Non-pigmented ciliary epithelial cell (primary cell): ENCODE measurements around the gene ZNF701.
"Not testable (repeated sequence)": the region's sequence is repeated elsewhere in the genome, so short reads cannot be mapped to it uniquely, and the experiment has no call there.

Experiments used
- DNase-seq: peaks from one replicate; pipeline ENCODE4 v3.0.0-alpha.2; 2010; ENCODE audit warnings: low read depth

The ZNF701 gene

DNA sequence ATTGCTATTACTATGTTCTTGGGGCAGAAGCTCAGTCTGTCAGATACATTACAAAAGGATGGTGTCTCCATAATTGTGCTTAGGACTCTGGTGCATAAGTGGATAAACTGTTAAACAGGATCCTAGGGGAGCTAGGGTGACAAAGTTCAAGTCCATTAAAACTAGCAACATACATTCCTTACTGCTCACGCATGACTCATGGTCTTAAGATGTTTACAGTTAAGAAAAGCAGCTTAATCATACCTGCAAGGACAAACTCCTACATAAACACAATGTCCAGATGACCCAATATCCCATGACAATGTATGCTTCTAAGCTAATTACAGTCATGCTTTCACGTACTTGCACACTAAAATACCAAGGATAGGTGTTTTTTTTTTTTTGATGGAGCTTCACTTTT lies 3.5 kb upstream of the ZNF701 start:
- peak; percentile 34 for DNase-seq

- DNase-seq = no peak
Observed at GRCh38 chr19:52567921-52568320, 2.2 kb upstream of the ZNF701 start.

- not testable (repeated sequence) for DNase-seq
Observed at GRCh38 chr19:52569638-52569999, 468 bp upstream of the ZNF701 start.

GRCh38 chr19:52584736-52585440 lies 14.8 kb downstream of the ZNF701 start:
- no peak for DNase-seq

DNA sequence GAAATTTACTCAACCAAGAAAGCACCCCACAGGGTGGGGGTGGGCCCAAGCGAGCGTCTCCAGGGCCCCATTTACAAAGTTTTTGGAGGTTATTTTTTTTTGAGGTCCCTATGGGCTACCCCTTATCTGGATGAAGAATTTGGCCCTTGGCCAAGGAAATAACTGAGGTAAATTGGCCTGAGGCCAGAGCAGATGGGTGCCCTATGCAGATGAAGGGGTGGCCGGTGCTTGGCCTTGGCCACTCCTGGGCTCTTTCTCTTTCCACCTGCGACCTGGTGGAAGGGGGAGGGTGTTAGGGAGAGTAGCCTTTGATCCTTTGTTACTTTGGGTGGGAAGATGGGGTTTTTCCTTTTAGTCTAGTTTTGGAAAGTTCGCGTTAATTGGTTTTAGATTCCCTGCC lies 15.5 kb downstream of the ZNF701 start:
- no peak for DNase-seq

DNA sequence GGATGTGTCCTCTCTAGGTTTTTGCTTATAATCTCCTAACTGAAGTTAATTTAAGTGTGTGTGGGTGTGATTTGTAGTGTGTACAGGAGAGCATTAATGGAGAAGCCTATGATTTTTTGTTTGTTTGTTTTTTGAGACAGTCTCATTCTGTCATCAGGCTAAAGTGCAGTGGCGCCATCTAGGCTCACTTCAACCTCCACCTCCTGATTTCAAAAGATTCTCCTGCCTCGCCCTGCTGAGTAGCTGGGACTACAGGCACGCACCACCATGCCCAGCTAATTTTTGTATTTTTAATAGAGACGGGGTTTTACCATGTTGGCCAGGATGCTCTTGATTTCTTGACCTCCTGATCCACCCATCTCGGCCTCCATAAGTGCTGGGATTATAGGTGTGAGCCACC lies 20.6 kb downstream of the ZNF701 start:
- no peak for DNase-seq

DNA sequence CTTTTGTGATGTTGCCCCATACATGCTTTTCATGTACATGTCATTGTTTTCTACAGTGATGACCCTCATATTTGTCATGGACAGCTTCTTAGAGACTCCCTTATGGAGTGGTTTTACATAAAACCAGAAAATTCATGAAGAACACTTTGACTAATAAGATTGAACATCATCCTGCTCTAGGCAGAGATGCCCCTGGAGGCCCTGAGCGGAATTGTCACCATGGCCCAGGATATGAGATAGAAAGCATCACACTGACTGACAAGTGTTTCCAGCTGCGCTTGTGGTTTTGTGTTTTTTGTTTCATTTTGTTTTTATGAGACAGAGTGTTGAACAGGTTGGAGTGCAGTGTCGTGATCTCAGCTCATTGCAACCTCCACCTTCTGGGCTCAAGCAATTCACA lies 22.2 kb downstream of the ZNF701 start:
- DNase-seq = no peak

DNA sequence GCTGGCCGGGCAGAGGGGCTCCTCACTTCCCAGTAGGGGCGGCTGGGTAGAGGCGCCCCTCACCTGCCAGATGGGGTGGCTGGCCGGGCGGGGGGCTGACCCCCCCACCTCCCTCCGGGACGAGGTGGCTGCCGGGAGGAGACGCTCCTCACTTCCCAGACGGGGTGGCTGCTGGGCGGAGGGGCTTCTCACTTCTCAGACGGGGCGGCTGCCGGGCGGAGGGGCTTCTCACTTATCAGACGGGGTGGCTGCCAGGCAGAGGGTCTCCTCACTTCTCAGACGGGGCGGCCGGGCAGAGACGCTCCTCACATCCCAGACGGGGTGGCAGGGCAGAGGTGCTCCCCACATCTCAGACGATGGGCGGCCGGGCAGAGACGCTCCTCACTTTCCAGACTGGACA lies 23.4 kb downstream of the ZNF701 start:
- not testable (repeated sequence) for DNase-seq

GRCh38 chr19:52599241-52599640 lies 29.2 kb downstream of the ZNF701 start:
- DNase-seq = no peak

GRCh38 chr19:52600639-52601024 lies 30.5 kb downstream of the ZNF701 start:
- DNase-seq = no peak

DNA sequence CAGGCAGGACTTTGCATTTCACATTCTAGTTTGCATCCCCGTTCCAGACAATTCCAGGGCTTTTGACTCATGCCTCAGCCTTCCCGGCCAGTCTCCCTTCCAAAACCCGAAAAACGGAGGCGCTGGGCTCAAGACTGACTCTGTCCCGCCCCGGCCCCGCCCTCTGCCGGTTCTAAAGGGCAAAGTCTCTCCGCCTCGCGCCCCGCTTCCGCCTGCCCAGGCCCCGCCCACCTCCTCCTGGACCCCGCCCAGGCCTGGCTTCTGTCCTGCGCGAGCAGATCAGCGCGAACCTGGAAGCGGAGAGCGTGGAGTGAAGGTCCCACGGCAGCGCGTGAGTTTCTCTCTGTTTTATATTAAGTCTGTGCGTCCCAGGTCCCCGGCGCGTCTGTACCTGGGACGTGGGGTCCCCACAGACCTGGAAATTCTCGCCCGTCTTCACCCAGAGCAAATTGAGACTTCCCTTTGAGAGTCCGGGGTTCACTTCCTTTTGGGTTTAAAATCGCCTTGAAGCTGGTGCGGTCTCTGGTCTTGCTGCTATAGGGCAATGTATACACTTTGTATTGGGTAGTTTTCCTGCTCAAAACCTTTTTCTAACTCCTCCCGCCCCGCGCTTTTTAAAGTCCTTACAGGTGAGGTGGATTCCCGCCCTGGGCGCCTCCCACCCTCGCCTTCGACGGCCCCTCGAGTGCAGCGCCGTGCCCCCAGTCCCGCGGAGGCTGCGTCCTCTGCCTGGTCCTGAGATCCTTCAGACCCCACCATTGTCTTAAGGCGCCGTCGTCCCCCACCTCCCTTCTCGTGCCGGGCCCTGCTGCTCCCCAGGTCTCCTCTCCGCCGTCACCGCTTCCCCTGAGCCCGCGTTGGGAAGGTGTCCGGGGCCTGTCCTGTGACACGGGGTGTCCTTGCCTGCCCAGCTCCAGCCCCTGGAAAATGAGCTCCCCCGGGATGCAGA lies 31.2 kb downstream of the ZNF701 start:
- DNase-seq = peak; percentile 38

DNA sequence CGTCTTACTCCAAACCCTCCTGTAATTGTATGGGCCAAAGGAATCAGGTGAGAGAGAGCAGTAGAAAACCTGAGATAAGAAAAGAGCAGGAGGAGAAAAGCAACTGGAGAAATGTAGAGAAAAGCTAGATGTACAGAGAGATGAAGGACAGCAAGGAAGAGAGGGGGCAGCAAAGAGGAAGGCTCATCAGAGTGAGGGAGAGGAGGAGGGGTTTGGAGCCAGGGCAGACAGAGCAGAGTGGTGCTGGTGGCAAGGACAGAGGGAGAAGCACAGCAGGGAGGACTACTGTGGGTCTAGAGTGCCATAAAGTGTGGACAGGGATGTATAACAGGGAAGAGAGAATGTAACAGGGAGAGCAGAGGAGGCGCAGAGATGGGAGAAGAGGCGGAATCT lies 31.9 kb downstream of the ZNF701 start:
- not testable (repeated sequence) for DNase-seq

GRCh38 chr19:52602941-52603340 lies 32.9 kb downstream of the ZNF701 start:
- DNase-seq = no peak

DNA sequence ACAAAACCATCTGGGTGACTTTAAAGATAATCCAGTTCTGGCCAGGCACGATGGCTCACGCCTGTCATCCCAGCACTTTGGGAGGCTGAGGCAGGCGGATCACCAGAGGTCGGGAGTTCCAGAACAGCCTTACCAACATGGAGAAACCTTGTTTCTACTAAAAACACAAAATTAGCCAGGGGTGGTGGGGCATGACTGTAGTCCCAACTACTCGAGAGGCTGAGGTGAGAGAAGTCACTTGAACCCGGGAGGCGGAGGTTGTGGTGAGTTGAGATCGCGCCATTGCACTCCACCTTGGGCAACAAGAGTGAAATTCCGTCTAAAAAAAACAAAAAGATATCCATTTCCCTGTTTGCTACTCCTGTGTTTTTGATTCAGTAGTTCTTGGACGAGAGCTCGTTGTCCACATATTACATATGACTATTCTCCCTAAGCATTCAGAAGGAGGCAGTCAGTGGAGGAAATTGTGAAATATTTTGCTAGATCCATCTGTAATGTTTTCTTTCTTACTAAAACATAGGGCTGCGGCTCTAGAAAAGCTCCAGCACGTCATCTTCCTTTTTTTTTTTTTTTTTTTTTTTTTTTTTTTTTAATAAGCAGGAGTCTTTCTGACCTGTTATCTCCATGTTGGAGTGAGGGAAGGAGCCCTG lies 33.6 kb downstream of the ZNF701 start:
- peak; percentile 22 for DNase-seq

DNA sequence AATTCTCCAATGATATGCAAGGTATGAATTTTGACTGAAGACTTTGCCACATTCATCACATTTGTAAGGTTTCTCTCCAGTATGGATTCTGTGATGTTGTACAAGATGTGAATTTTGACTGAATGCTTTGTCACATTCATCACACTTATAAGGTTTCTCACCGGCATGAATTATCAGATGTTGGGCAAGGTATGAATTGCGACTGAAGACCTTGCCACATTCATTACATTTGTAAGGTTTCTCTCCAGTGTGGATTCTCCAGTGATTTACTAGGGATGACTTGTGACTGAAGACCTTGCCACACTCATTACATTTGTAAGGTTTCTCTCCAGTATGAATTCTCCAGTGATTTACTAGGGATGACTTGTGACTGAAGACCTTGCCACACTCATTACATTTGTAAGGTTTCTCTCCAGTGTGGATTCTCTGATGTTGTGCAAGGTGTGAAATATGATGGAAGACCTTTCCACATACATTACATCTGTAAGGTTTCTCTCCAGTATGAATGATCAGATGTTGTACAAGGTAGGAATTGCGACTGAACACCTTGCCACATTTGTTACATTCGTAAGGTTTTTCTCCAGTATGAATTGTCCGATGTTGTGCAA lies 43.3 kb downstream of the ZNF701 start:
- no peak for DNase-seq

DNA sequence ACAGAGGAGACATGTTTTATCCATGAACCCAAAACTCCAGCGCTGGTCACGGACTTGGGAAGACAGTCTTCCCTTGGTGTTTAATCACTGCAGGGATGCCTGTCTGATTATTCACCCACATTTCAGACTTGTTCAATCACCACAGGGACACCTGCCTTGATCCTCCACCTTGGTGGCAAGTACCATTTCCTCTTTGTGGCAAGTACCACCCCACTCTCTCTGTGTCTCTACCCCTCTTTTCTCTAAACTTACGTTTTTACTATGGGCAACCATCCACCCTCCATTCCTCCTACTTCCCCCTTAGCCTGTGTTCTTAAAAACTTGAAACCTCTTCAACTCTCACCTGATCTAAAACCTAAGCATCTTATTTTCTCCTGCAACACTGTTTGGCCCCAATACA lies 51.3 kb downstream of the ZNF701 start:
- DNase-seq = no peak

GRCh38 chr19:52622261-52622660 lies 52.2 kb downstream of the ZNF701 start:
- DNase-seq = no peak

- DNase-seq = no peak
Observed at GRCh38 chr19:52626915-52627314, 56.8 kb downstream of the ZNF701 start.

- not testable (repeated sequence) for DNase-seq
Observed at GRCh38 chr19:52627441-52627840, 57.4 kb downstream of the ZNF701 start.

DNA sequence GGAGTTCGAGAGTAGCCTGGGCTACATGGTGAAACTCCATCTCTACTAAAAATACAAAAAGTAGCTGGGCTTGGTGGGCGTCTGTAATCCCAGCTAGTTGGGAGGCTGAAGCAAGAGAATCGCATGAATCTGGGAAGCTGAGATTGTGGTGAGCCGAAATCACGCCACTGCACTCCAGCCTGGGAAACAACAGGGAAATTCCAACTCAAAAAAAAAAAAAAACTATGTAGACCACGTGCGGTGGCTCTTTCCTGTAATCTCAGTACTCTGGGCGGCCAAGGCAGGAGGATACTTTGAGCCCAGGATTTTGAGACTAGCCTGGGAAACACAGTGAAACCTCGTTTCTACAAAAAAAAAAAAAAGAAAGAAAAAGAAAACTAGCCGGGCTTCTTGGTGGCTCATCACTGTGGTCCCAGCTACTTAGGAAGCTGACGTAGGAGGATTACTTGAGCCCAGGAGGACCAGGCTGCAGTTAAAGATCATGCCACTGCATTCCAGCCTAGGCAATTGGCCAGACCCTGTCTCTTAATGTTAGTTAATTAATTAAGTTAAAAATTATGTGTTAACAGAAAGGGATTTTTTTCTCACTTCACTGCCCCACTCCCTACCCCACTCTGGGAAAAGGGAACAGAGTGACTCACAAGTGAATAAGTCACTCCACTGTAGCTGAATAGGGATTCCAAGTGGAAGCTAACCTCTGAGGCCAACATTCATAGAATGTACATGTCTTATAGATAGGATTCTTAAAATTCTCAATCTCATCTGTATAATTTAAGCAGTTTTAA lies 65.9 kb downstream of the ZNF701 start:
- no peak for DNase-seq
